Superior temporal gyrus (tissue), 1 donor: ENCODE results near the gene OR1M1.
"Not testable (repeated sequence)": the region's sequence is repeated elsewhere in the genome, so short reads cannot be mapped to it uniquely, and the experiment has no call there.

Source experiments
- DNase-seq: peaks from one replicate; pipeline ENCODE4 v3.0.0-alpha.2; 2016; ENCODE audit errors: extremely low spot score

Gene OR1M1

GRCh38 chr19:9086761-9087160, at the start of gene OR1M1:
Gene OR1M1, plus strand, starts transcription at chr19:9087061. Its CDS starts 6,184 bp downstream, at chr19:9093245.
- DNase-seq = no peak

GRCh38 chr19:9037400-9038062, 49.3 kb upstream of the OR1M1 start:
- no peak for DNase-seq

GRCh38 chr19:9039728-9040127, 47.1 kb upstream of the OR1M1 start:
- no peak for DNase-seq

- no peak for DNase-seq
Observed at GRCh38 chr19:9040131-9040530, 46.7 kb upstream of the OR1M1 start.

- DNase-seq = no peak
Observed at GRCh38 chr19:9041023-9041422, 45.8 kb upstream of the OR1M1 start.

- DNase-seq = no peak
Observed at GRCh38 chr19:9043524-9043923, 43.3 kb upstream of the OR1M1 start.

- no peak for DNase-seq
Observed at GRCh38 chr19:9044449-9044848, 42.4 kb upstream of the OR1M1 start.

GRCh38 chr19:9046694-9047093, 40.2 kb upstream of the OR1M1 start:
- no peak for DNase-seq

GRCh38 chr19:9052894-9053293, 34.0 kb upstream of the OR1M1 start:
- no peak for DNase-seq

GRCh38 chr19:9053674-9054073, 33.2 kb upstream of the OR1M1 start:
- not testable (repeated sequence) for DNase-seq

- no peak for DNase-seq
Observed at GRCh38 chr19:9054207-9054606, 32.7 kb upstream of the OR1M1 start.

GRCh38 chr19:9054765-9055164, 32.1 kb upstream of the OR1M1 start:
- DNase-seq = no peak

GRCh38 chr19:9056131-9056530, 30.7 kb upstream of the OR1M1 start:
- DNase-seq = not testable (repeated sequence)

GRCh38 chr19:9057505-9058258, 29.2 kb upstream of the OR1M1 start:
- DNase-seq = no peak

- no peak for DNase-seq
Observed at GRCh38 chr19:9058905-9059667, 27.8 kb upstream of the OR1M1 start.

- no peak for DNase-seq
Observed at GRCh38 chr19:9060564-9061340, 26.1 kb upstream of the OR1M1 start.

GRCh38 chr19:9061879-9062278, 25.0 kb upstream of the OR1M1 start:
- no peak for DNase-seq

GRCh38 chr19:9065457-9066014, 21.3 kb upstream of the OR1M1 start:
- DNase-seq = no peak

GRCh38 chr19:9070066-9070465, 16.8 kb upstream of the OR1M1 start:
- DNase-seq = no peak

GRCh38 chr19:9071720-9072119, 15.1 kb upstream of the OR1M1 start:
- DNase-seq = not testable (repeated sequence)

GRCh38 chr19:9073806-9074205, 13.1 kb upstream of the OR1M1 start:
- no peak for DNase-seq
